ENCODE results near the gene RAB40C.

GRCh38 chr16:671353-672131 lies 81.7 kb downstream of the RAB40C start:
- TF ChIP-seq CTCF (conservative IDR thresholded peaks at IDR 0.05 in 1 of 2, IDR thresholded peaks at IDR 0.05 in 1 of 2; ENCODE audit: extremely low read depth in 1 of 2, insufficient read depth in 1 of 2, low read depth in 1 of 2, low read length in 2 of 2) (no peak), EZH2 (IDR thresholded peaks at IDR 0.05; ENCODE audit: borderline replicate concordance, low read length) (no peak)
